Measurements from ENCODE around the gene RPL39. TPM values are rescaled to one million over a fixed set of nuclear protein-coding genes. Genes with fewer than 3 reads are reported as not detected.
A peak's percentile ranks its signal among the peaks of the same experiment; 100 is the strongest.

RPL39 gene
- total RNA-seq, 4 donors from 2014 or later, result 609 to 3,222 (median 2,121) TPM

DNA sequence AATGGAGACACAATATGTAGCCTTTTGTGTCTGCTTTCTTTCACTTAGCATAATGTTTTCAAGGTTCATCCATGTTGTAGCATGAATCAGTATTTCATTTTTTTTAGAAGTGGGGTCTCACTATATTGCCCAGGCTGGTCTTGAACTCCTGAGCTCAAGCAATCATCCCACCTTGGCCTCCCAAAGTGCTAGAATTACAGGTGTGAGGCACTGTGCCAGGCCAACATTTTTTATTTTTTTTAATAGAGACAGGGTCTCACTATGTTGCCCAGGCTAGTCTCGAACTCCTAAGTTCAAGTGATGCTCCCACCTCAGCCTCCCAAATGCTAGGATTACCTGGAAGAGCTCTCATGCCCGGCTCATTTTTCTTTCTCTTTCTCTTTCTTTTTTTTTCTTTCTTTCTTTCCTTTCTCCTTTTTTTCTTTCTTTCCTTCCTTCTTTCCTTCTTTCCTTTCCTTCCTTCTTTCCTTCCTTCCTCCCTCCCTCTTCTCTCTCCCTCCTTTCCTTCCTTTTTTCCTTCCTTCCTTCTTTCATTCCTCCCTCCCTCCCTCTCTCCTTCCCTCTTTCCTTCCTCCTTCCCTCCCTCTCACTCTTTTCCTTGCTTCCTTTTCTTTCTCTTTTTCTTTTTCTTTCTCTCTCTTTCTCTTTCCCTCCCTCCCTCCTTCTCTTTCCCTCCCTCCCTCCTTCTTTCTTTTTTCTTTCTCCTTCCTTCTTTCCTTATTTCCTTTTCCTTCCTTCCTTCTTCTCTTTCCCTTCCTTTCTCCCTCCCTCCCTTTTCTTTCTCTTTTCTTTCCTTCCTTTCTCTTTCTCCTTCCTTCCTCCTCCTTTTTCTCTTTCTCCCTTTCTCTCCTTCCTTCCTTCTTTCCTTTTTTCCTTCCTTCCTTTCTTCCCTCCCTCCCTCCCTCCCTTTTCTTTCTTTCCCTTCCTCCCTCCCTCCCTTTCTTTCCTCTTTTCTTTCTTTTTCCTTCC is 10.1 kb upstream of the RPL39 start:
- Histone ChIP-seq H3K36me3 (no peaks in the 10 kb centered on the region), H3K4me3 (replicated peaks in 1 of 3) (no peak overlapping the region), H3K27ac (no peak overlapping the region), H3K9me3 (no peaks in the 10 kb centered on the region), H3K27me3 (no peaks in the 10 kb centered on the region), H3K4me1 (no peaks in the 10 kb centered on the region)
- 93 to 100% methylated on average over 2 of the region's 2 CpGs for WGBS, 2 donors
- no peak for DNase-seq
- intact Hi-C loops (cut with DNase I), result no loop called here
- TF ChIP-seq, protein P1, sequence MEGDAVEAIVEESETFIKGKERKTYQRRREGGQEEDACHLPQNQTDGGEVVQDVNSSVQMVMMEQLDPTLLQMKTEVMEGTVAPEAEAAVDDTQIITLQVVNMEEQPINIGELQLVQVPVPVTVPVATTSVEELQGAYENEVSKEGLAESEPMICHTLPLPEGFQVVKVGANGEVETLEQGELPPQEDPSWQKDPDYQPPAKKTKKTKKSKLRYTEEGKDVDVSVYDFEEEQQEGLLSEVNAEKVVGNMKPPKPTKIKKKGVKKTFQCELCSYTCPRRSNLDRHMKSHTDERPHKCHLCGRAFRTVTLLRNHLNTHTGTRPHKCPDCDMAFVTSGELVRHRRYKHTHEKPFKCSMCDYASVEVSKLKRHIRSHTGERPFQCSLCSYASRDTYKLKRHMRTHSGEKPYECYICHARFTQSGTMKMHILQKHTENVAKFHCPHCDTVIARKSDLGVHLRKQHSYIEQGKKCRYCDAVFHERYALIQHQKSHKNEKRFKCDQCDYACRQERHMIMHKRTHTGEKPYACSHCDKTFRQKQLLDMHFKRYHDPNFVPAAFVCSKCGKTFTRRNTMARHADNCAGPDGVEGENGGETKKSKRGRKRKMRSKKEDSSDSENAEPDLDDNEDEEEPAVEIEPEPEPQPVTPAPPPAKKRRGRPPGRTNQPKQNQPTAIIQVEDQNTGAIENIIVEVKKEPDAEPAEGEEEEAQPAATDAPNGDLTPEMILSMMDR (IDR thresholded peaks at IDR 0.05), result no peak
- no peak for TF ChIP-seq POLR2A (IDR thresholded peaks at IDR 0.05)

DNA sequence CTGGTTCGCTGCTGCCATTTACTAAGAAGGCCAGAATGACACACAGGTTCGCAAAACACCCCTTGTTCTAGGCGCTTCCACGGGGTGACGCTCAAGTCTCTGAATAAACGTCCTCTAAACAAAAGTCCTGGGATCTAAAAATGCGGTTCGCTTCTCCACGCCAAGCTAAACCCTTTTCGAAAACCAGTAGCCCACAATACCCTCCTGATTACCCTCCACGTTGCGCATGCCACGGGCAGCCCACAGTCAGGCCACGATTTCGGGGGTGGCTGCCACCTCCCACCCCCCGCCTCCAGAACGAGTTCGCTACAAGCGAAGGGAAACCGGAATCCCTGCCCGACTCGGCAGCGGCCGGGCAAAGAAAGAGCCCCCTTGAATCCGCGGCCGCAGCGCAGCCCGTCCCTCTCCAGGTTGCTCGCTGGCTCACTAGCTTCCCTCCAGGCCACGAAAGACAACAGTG is 423 bp downstream of the RPL39 start:
- intact Hi-C loops (cut with DNase I), result loop anchor here (5.0 kb wide), 1 partner anchor 81 kb away; the partner anchor contains the start of genes NDUFA1 and RNF113A
- Histone ChIP-seq H3K4me1 (peaks cover 0 to 6% of the 10 kb centered on the region in 2 donors), H3K27ac (peak overlapping the region; percentile 81 to 97 (median 94)), H3K9me3 (no peaks in the 10 kb centered on the region), H3K27me3 (no peaks in the 10 kb centered on the region), H3K36me3 (peaks cover 0 to 7% of the 10 kb centered on the region in 2 donors), H3K4me3 (replicated peaks in 1 of 3) (peak overlapping the region; percentile 58 to 77 (median 75))
- peak; percentile 39 to 40 for DNase-seq
- TF ChIP-seq, protein P1 (IDR thresholded peaks at IDR 0.05), result peak in 2 of 6 experiments; percentile 21 to 29
- TF ChIP-seq POLR2A (IDR thresholded peaks at IDR 0.05), result no peak
- WGBS, 2 donors, result 0 to 1% methylated on average over 1 to 9 of the region's 31 CpGs

DNA sequence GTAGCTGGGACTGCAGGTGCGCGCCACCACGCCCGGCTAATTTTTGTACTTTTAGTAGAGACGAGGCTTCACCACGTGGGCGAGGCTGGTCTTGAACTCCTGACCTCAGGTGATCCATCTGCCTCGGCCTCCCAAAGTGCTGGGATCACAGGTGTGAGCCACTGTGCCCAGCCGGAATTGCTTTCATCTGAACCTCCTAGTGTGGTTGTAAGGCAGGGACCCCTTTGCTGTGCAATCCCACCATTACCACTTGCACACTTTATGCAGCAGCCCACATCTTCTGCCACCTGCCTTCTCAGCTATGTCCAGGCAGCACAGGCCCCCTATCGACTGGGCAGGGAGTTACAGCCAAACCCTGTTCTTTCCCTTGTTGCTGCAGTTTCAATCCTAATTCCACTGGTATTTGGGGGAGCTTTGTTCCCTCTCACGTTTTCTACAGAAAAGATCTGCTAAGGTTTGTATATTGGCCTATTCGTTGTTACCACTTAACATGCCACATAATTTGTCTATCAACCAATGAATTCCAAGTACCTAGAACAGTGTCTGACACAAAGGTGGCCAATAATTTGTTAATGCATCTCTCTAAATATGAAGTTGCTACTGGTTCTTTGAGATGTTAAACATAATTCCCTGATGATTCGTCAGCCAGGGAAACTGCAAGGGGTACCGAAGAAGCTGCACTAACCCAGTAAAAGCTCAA is 6.5 kb downstream of the RPL39 start:
- Histone ChIP-seq H3K9me3 (no peaks in the 10 kb centered on the region), H3K4me3 (replicated peaks in 1 of 3) (no peak overlapping the region), H3K27ac (no peak overlapping the region), H3K27me3 (no peaks in the 10 kb centered on the region), H3K4me1 (peaks cover 0 to 1% of the 10 kb centered on the region in 2 donors), H3K36me3 (peaks cover 4 to 11% of the 10 kb centered on the region in 2 donors)
- WGBS, 2 donors, result 65 to 85% methylated on average over 5 to 12 of the region's 14 CpGs
- TF ChIP-seq, protein P1 (IDR thresholded peaks at IDR 0.05), result peak in 3 of 6 experiments; percentile 23 to 30 (median 24)
- no peak for TF ChIP-seq POLR2A (IDR thresholded peaks at IDR 0.05)
- DNase-seq, result peak in 1 of 2 donors; percentile 2
- intact Hi-C loops (cut with DNase I), result no loop called here

DNA sequence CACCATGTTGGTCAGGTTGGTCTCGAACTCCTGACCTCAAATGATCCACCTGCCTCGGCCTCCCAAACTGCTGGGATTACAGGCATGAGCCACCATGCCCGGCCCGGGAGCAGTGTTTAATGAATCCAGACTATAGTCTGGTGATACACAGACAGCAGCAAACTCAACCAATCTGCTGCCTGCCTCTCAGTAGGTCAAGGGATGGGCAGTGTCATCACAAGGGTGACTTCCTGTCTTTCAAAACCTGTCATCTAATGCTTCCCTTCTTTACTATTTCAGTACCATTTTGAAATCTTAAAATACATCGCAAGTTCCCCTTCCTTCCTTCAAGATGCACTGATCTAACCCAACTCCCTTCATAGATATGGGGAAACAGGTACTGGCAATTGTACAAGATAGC is 8.4 kb downstream of the RPL39 start:
- DNase-seq, result no peak
- H3K9me3 ChIP-seq, result no peaks in the 10 kb centered on the region
- H3K4me3 ChIP-seq (replicated peaks in 1 of 3), result no peak overlapping the region
- no peak overlapping the region for H3K27ac ChIP-seq
- H3K27me3 ChIP-seq, result no peaks in the 10 kb centered on the region
- intact Hi-C loops (cut with DNase I), result no loop called here
- TF ChIP-seq, protein P1 (IDR thresholded peaks at IDR 0.05), result no peak
- TF ChIP-seq POLR2A (IDR thresholded peaks at IDR 0.05), result no peak
- no peaks in the 10 kb centered on the region for H3K4me1 ChIP-seq
- H3K36me3 ChIP-seq, result peaks cover 4 to 6% of the 10 kb centered on the region in 2 donors
- 88% methylated on average over 3 of the region's 5 CpGs for WGBS, 2 donors

All from thyroid gland (tissue), 4 donors.